ENCODE data around the gene PAX2. TPM values are rescaled to one million over a fixed set of nuclear protein-coding genes. Genes with fewer than 3 reads are reported as not detected.

Gene PAX2
- polyA plus RNA-seq, 3 donors: not detected

- Histone ChIP-seq H3K79me2 (ENCODE audit: insufficient read depth, low read length) (no peaks in the 10 kb centered on the region), H4K20me1 (ENCODE audit: insufficient read depth, low read length) (no peaks in the 10 kb centered on the region), H3K4me3 (replicated peaks in 1 of 3; ENCODE audit: low read depth in 2 of 3, low read length in 3 of 3) (no peak overlapping the region), H3K27ac (ENCODE audit: low read depth in 1 of 2, low read length in 2 of 2) (no peak overlapping the region), H3K4me2 (replicated peaks; ENCODE audit: extremely low read depth, low read length, poor library complexity, severe bottlenecking) (no peak overlapping the region), H2AFZ (ENCODE audit: insufficient read depth, low read depth, low read length, poor library complexity, severe bottlenecking) (no peak overlapping the region), H3K27me3 (ENCODE audit: control insufficient read depth in 2 of 2, insufficient read depth in 2 of 2, low read length in 2 of 2) (peaks cover 6 to 26% of the 10 kb centered on the region in 2 donors), H3K9ac (ENCODE audit: insufficient read depth, low read length, poor library complexity, severe bottlenecking) (no peak overlapping the region), H3K4me1 (ENCODE audit: control insufficient read depth in 1 of 2, insufficient read depth in 2 of 2, low read length in 2 of 2) (no peaks in the 10 kb centered on the region), H3K36me3 (replicated peaks in 1 of 2; ENCODE audit: control insufficient read depth in 1 of 2, insufficient read depth in 2 of 2, low read length in 2 of 2) (no peaks in the 10 kb centered on the region), H3K9me3 (replicated peaks in 1 of 2; ENCODE audit: control insufficient read depth in 1 of 2, insufficient read depth in 1 of 2, low read length in 2 of 2) (no peaks in the 10 kb centered on the region)
- no peak overlapping the region for H3K4me3 Mint-ChIP-seq
- 66% methylated on average over 6 of the region's 7 CpGs for WGBS (ENCODE audit: insufficient coverage)
- DNase-seq: no peak
- no peak overlapping the region for H3K27ac Mint-ChIP-seq
- no peaks in the 10 kb centered on the region for H3K9me3 Mint-ChIP-seq
- TF ChIP-seq, protein P1, sequence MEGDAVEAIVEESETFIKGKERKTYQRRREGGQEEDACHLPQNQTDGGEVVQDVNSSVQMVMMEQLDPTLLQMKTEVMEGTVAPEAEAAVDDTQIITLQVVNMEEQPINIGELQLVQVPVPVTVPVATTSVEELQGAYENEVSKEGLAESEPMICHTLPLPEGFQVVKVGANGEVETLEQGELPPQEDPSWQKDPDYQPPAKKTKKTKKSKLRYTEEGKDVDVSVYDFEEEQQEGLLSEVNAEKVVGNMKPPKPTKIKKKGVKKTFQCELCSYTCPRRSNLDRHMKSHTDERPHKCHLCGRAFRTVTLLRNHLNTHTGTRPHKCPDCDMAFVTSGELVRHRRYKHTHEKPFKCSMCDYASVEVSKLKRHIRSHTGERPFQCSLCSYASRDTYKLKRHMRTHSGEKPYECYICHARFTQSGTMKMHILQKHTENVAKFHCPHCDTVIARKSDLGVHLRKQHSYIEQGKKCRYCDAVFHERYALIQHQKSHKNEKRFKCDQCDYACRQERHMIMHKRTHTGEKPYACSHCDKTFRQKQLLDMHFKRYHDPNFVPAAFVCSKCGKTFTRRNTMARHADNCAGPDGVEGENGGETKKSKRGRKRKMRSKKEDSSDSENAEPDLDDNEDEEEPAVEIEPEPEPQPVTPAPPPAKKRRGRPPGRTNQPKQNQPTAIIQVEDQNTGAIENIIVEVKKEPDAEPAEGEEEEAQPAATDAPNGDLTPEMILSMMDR (IDR thresholded peaks at IDR 0.05): no peak
- H3K36me3 Mint-ChIP-seq: no peaks in the 10 kb centered on the region
- intact Hi-C loops (cut with micrococcal nuclease): no loop called here
- no peaks in the 10 kb centered on the region for H3K4me1 Mint-ChIP-seq
- H3K27me3 Mint-ChIP-seq (ENCODE audit: low read depth in 3 of 3): peaks cover 21 to 51% (median 44%) of the 10 kb centered on the region in 3 donors
Measured at GRCh38 chr10:100793055-100793454, 47.7 kb downstream of the PAX2 start.

DNA sequence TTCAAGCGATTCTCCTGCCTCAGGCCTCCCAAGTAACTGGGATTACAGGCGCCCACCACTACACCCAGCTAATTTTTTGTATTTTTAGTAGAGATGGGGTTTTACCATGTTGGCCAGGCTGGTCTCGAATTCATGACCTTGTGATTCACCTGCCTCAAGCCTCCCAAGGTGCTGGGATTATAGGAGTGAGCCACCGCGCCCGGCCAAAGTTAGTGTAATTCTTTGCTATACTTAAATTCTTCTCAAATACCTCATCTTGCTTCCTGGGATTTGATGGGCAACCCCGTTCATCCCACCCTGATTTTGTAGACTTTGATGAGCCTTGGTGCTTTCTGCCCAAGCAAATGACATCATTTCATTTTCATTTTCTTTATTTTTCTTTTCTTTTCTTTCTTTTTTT, 54.5 kb downstream of the PAX2 start:
- H3K9ac ChIP-seq (ENCODE audit: insufficient read depth, low read length, poor library complexity, severe bottlenecking): no peak overlapping the region
- no peaks in the 10 kb centered on the region for H3K9me3 ChIP-seq (replicated peaks in 1 of 2; ENCODE audit: control insufficient read depth in 1 of 2, insufficient read depth in 1 of 2, low read length in 2 of 2)
- no peaks in the 10 kb centered on the region for H3K79me2 ChIP-seq (ENCODE audit: insufficient read depth, low read length)
- Mint-ChIP-seq H3K4me3 (no peak overlapping the region), H3K9me3 (peaks cover 0 to 2% (median 0%) of the 10 kb centered on the region in 7 donors), H3K27ac (no peak overlapping the region), H3K36me3 (no peaks in the 10 kb centered on the region), H3K4me1 (no peaks in the 10 kb centered on the region), H3K27me3 (ENCODE audit: low read depth in 3 of 3) (peaks cover 37 to 62% (median 46%) of the 10 kb centered on the region in 3 donors)
- H3K4me1 ChIP-seq (ENCODE audit: control insufficient read depth in 1 of 2, insufficient read depth in 2 of 2, low read length in 2 of 2): no peaks in the 10 kb centered on the region
- H3K4me2 ChIP-seq (replicated peaks; ENCODE audit: extremely low read depth, low read length, poor library complexity, severe bottlenecking): no peak overlapping the region
- H2AFZ ChIP-seq (ENCODE audit: insufficient read depth, low read depth, low read length, poor library complexity, severe bottlenecking): no peak overlapping the region
- no peak overlapping the region for H3K27ac ChIP-seq (ENCODE audit: low read depth in 1 of 2, low read length in 2 of 2)
- intact Hi-C loops (cut with micrococcal nuclease): no loop called here
- 100% methylated on average over 1 of the region's 7 CpGs for WGBS (ENCODE audit: insufficient coverage)
- no peak overlapping the region for H3K4me3 ChIP-seq (replicated peaks in 1 of 3; ENCODE audit: low read depth in 2 of 3, low read length in 3 of 3)
- peaks cover 6 to 39% of the 10 kb centered on the region in 2 donors for H3K27me3 ChIP-seq (ENCODE audit: control insufficient read depth in 2 of 2, insufficient read depth in 2 of 2, low read length in 2 of 2)
- TF ChIP-seq, protein P1 (IDR thresholded peaks at IDR 0.05): no peak
- DNase-seq: no peak
- no peaks in the 10 kb centered on the region for H4K20me1 ChIP-seq (ENCODE audit: insufficient read depth, low read length)
- no peaks in the 10 kb centered on the region for H3K36me3 ChIP-seq (replicated peaks in 1 of 2; ENCODE audit: control insufficient read depth in 1 of 2, insufficient read depth in 2 of 2, low read length in 2 of 2)

All from CD14-positive monocyte (primary cell).